Measurements from ENCODE around the gene SIRT3.
A peak's percentile ranks its signal among the peaks of the same experiment; 100 is the strongest.

Gene SIRT3

GRCh38 chr11:235997-236773 is at the start of gene SIRT3:
Gene SIRT3 (minus strand): TSS chr11:236342. CDS start chr11:236328, 14 bp downstream.
- peak; percentile 79 to 92 (median 87) for DNase-seq

DNA sequence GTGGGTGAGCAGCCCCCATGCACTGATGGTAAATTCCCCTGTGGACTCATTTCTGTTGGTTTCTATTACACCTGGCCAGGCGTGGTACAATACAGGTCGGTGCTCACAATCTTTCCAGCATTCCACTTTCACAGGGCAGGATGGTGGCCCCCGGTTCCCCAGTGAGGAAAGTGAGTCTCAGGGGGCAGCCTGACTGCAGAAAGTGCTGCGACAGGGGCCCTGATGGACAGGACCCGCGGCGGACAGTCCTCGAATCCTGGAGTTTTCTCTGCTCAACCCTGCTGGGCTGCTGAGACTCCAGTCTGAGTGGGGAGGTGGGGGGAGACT is 49.7 kb upstream of the SIRT3 start:
- DNase-seq = no peak

- DNase-seq = no peak
These were observed 49.1 kb upstream of the SIRT3 start for GRCh38 chr11:285021-285893.

- DNase-seq = no peak
These were observed 48.2 kb upstream of the SIRT3 start for GRCh38 chr11:284105-285020.

GRCh38 chr11:283405-284104 is 47.4 kb upstream of the SIRT3 start:
- no peak for DNase-seq

- DNase-seq = no peak
These were observed 46.7 kb upstream of the SIRT3 start for GRCh38 chr11:282630-283360.

- DNase-seq = no peak
These were observed 46.0 kb upstream of the SIRT3 start for GRCh38 chr11:282171-282570.

DNA sequence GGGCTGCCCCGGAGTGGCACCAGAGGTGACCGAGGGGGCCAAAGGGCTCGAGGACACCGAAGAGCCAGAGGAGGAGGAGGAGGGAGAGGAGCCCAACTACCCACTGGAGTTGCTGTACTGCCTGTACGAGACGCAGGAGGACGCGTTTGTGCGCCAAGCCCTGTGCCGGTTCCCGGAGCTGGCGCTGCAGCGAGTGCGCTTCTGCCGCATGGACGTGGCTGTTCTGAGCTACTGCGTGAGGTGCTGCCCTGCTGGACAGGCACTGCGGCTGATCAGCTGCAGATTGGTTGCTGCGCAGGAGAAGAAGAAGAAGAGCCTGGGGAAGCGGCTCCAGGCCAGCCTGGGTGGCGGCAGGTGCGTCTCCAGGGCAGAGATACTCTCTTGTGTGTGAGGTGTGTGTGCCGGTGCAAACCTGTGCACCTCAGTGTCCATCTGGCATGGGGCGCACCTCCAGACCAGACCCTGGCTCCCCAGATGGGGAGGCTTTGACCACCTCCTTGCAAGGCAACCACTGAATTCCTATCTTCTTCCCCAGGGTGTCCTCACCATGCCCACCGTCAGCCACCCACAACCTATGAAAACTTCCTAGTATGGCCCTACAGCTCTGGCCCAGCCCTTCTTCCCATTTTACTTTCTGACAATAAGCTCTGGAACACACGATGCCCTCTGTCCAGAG is 45.5 kb upstream of the SIRT3 start:
- DNase-seq = peak in 2 of 6 experiments; percentile 55 to 69

- peak in 4 of 6 experiments; percentile 27 to 78 (median 54) for DNase-seq
These were observed 44.8 kb upstream of the SIRT3 start for GRCh38 chr11:280706-281485.

DNA sequence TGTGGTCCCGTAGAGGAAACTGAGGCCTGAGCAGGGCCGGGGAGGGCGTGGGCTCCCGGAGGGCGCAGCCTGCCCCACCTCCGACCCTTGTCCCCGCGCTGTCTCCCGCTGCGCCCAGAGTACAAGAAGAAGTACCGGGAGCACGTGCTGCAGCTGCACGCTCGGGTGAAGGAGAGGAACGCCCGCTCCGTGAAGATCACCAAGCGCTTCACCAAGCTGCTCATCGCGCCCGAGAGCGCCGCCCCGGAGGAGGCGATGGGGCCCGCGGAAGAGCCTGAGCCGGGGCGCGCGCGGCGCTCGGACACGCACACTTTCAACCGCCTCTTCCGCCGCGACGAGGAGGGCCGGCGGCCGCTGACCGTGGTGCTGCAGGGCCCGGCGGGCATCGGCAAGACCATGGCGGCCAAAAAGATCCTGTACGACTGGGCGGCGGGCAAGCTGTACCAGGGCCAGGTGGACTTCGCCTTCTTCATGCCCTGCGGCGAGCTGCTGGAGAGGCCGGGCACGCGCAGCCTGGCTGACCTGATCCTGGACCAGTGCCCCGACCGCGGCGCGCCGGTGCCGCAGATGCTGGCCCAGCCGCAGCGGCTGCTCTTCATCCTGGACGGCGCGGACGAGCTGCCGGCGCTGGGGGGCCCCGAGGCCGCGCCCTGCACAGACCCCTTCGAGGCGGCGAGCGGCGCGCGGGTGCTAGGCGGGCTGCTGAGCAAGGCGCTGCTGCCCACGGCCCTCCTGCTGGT is 44.0 kb upstream of the SIRT3 start:
- peak in 4 of 6 experiments; percentile 40 to 56 (median 47) for DNase-seq

- DNase-seq = peak in 2 of 6 experiments; percentile 31 to 53
These were observed 43.2 kb upstream of the SIRT3 start for GRCh38 chr11:279040-279965.

DNA sequence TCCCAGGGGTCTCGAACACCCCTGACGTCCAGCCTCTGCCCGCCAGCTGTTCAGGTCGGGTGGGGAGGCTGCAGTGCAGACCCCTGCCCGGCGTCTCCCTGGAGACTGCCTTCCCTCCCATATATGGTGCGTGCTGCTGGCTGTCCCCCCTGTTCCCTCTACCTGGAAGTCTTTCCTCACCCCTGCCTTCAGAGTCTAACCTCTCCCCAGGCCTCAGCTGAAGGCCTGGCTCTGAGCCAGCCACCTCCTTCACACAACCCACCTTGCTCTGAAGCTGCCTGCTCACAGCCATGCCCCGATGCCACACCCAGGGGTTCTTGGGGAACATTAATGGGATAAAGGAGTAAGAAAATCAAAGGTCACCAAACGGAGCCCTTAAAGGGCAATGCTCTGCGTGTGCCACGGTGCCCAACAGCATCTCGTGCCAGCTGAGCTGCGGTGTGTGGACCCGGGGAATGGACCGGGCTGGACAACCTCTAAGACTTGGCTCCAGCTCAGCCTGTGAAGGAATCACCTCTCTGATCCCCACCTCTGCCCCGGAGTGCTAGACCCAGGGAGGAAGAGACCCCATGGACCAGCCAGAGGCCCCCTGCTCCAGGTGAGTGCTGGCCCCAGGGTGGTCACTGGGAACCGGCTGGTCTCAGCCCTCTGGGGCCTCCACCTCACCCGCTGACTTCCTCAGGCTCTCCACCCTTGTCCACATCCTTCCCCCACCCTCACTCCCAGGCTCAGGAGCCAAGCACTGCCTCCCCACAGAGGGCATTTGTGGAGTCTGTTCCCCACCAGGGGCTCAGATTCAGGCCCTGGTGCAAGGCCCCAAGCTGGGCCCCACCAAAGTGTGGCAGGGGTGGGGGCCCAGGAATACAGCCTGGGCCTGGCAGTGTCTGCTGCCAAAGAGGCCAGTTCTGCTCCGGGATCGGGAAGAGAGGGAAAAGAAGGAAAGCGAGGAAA is 42.1 kb upstream of the SIRT3 start, which contains the start of gene NLRP6:
TSS of gene NLRP6 (plus strand) at position 407 of the 951 bp plus-strand sequence. CDS start at position 570, 163 bp downstream.
- DNase-seq = no peak

DNA sequence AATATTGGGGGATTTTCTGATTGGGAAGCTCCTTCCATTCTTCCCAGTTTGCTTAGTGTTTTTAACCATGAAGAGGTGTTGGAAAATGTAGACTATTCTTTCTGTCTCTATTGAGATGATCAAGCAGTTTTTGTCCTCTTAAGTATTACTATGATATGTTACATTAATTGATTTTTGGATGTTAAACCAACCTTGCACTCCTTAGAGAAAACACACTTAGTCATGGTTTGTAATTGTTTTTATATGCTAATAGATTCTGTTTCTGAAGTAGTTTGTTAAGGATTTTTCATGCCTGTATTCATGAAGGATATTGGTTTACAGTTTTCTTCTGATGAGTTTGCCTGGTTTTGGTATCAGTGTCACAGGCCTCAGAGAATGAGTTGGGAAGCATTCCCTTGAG is 40.1 kb upstream of the SIRT3 start:
- no peak for DNase-seq

- no peak for DNase-seq
These were observed 36.7 kb upstream of the SIRT3 start for GRCh38 chr11:272931-273198.

- no peak for DNase-seq
These were observed 36.2 kb upstream of the SIRT3 start for GRCh38 chr11:272195-272930.

DNA sequence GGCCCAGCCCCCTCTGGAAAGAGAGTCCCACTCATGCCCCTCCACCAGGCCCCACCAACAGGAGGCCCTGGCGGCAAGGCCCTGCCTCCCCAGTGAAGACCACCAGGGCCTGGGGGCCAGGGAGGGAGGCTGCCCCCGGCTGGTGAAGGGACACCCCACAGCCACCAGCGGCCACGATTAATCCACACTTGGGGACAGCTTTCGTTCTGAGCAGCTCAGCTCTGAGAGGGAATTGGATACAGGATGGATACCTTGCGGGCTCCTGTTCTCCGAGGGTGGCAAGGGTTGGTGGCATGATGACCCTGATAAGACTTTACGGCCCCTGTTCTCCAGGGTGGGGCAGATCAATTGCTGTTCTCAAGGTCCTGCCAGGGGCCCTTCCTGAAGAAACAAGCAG is 35.2 kb upstream of the SIRT3 start:
- DNase-seq = no peak
